CD4-positive, alpha-beta T cell (primary cell): ENCODE results near the gene ITGAD. TPM values are rescaled to one million over a fixed set of nuclear protein-coding genes. Genes with fewer than 3 reads are reported as not detected.

Experiments used
- ATAC-seq: fragments of 200-7000 bp; cut with Tn5 transposase; one replicate; pipeline ENCODE4 v1.10.0; 2022; ENCODE audit warnings: mild to moderate bottlenecking; ENCODE audit not compliant: poor library complexity
- CTCF ChIA-PET: fragments of 350-600 bp; sonication (Branson Sonifier 250); formaldehyde crosslinking; loops from one replicate; lab custom pipeline; 2021; ENCODE audit warnings: antibody characterized with exemption, inconsistent platforms; lab: Charles Lee
- POLR2A ChIA-PET: fragments of 350-600 bp; sonication (Branson Sonifier 250); formaldehyde crosslinking; loops from one replicate; lab custom pipeline; 2021; ENCODE audit warnings: antibody characterized with exemption, inconsistent platforms; lab: Charles Lee
- DNase-seq, 14 experiments: peaks; one replicate each; pipeline ENCODE4 v3.0.0-alpha.2; 2013 to 2020; ENCODE audit warnings: mixed read lengths in 2 of 14
- H3K27ac ChIP-seq, 2 donors: one replicate each; pipeline versions ENCODE4 v1.5.1 to v1.7.0; 2013; ENCODE audit warnings: low read length in 2 of 2, low read depth in 1 of 2, mild to moderate bottlenecking in 1 of 2
- H3K27me3 ChIP-seq, 2 experiments: 1 replicate in 1 of 2; 2 replicates in 1 of 2; pipeline versions ENCODE4 v1.6.1 to v1.7.0; 2013; ENCODE audit warnings: low read length in 2 of 2, control low read depth in 1 of 2, mild to moderate bottlenecking in 1 of 2, moderate library complexity in 1 of 2; ENCODE audit not compliant: insufficient read depth in 2 of 2, control insufficient read depth in 1 of 2
- H3K36me3 ChIP-seq: one replicate; pipeline ENCODE4 v1.6.1; 2013; ENCODE audit warnings: low read length, control low read depth; ENCODE audit not compliant: insufficient read depth
- H3K4me1 ChIP-seq: one replicate; pipeline ENCODE4 v1.6.1; 2013; ENCODE audit warnings: low read length, control low read depth; ENCODE audit not compliant: insufficient read depth
- H3K4me3 ChIP-seq: one replicate; pipeline ENCODE4 v1.5.1; 2013; ENCODE audit warnings: mild to moderate bottlenecking, low read length, moderate library complexity
- H3K9me3 ChIP-seq, 2 experiments: 1 replicate in 1 of 2; 2 replicates in 1 of 2; pipeline versions ENCODE4 v1.6.1 to v1.7.0; 2013; ENCODE audit warnings: low read length in 2 of 2, mild to moderate bottlenecking in 2 of 2, control low read depth in 1 of 2, moderate library complexity in 1 of 2; ENCODE audit not compliant: control insufficient read depth in 1 of 2, insufficient read depth in 1 of 2
- H3K27ac Mint-ChIP-seq: one replicate; pipeline ENCODE4 v1.8.0; 2020; ENCODE audit warnings: mixed read lengths
- H3K27me3 Mint-ChIP-seq: one replicate; pipeline ENCODE4 v1.8.0; 2021; ENCODE audit warnings: mixed read lengths
- H3K36me3 Mint-ChIP-seq: one replicate; pipeline ENCODE4 v1.8.0; 2021; ENCODE audit warnings: low read depth, mixed read lengths
- H3K4me1 Mint-ChIP-seq: one replicate; pipeline ENCODE4 v1.8.0; 2021; ENCODE audit warnings: low read depth, mixed read lengths
- H3K4me3 Mint-ChIP-seq: one replicate; pipeline ENCODE4 v1.8.0; 2020; ENCODE audit warnings: mild to moderate bottlenecking, mixed read lengths
- H3K9me3 Mint-ChIP-seq: one replicate; pipeline ENCODE4 v1.8.0; 2020; ENCODE audit warnings: mixed read lengths
- CTCF ChIP-seq: fragments of 200-600 bp; IDR thresholded peaks from one replicate; pipeline ENCODE4 v1.8.0; 2022; ENCODE audit warnings: antibody characterized with exemption, mild to moderate bottlenecking
- intact Hi-C, 2 experiments: fragments of 100-400 bp; cut with DNase I in 1 of 2; cut with micrococcal nuclease in 1 of 2; formaldehyde crosslinking; loops; one replicate each; pipeline versions ENCODE4 v1.15.1 to v1.9.0; 2023 to 2025; cut with DNase I, micrococcal nuclease
- total RNA-seq, 174 experiments: library from RNA in 2 of 174; stranded (reverse) in 2 of 174; gene quantifications; one replicate each; pipeline ENCODE4 v1.2.3 and lab custom pipeline; 2021 to 2026

ITGAD gene
- total RNA-seq, 2 experiments from 2014 or later, result not detected

GRCh38 chr16:31464348-31464769 lies 71.2 kb downstream of the ITGAD start:
- Mint-ChIP-seq H3K4me3 (no peak overlapping the region), H3K27ac (no peak overlapping the region), H3K27me3 (no peaks in the 10 kb centered on the region), H3K36me3 (peaks cover 42% of the 10 kb centered on the region), H3K4me1 (peaks cover 18% of the 10 kb centered on the region), H3K9me3 (no peaks in the 10 kb centered on the region)
- Histone ChIP-seq H3K9me3 (no peaks in the 10 kb centered on the region), H3K4me3 (no peak overlapping the region), H3K27me3 (no peaks in the 10 kb centered on the region), H3K36me3 (peaks cover 30% of the 10 kb centered on the region), H3K27ac (no peak overlapping the region), H3K4me1 (peaks cover 38% of the 10 kb centered on the region)
- intact Hi-C loops, result no loop called here
- no peak for TF ChIP-seq CTCF
- CTCF ChIA-PET, result no interaction called here
- DNase-seq, result no peak
- no peak for ATAC-seq
- POLR2A ChIA-PET, result no interaction called here

- intact Hi-C loops, result no loop called here
- Mint-ChIP-seq H3K36me3 (peaks cover 41% of the 10 kb centered on the region), H3K27me3 (no peaks in the 10 kb centered on the region), H3K9me3 (no peaks in the 10 kb centered on the region), H3K27ac (no peak overlapping the region), H3K4me1 (peaks cover 15% of the 10 kb centered on the region), H3K4me3 (no peak overlapping the region)
- DNase-seq (peak in 1 of 14 experiments; percentile 28), ATAC-seq (no peak)
- Histone ChIP-seq H3K36me3 (peaks cover 30% of the 10 kb centered on the region), H3K4me1 (peaks cover 37% of the 10 kb centered on the region), H3K4me3 (no peak overlapping the region), H3K9me3 (no peaks in the 10 kb centered on the region), H3K27me3 (no peaks in the 10 kb centered on the region), H3K27ac (no peak overlapping the region)
- ChIA-PET CTCF (no interaction called here), POLR2A (no interaction called here)
- no peak for TF ChIP-seq CTCF
These were observed 71.7 kb downstream of the ITGAD start for GRCh38 chr16:31464781-31465260.

- intact Hi-C loops, result no loop called here
- ChIA-PET CTCF (no interaction called here), POLR2A (no interaction called here)
- Histone ChIP-seq H3K9me3 (no peaks in the 10 kb centered on the region), H3K36me3 (peaks cover 30% of the 10 kb centered on the region), H3K27ac (no peak overlapping the region), H3K27me3 (no peaks in the 10 kb centered on the region), H3K4me3 (no peak overlapping the region), H3K4me1 (peaks cover 27% of the 10 kb centered on the region)
- peaks cover 36% of the 10 kb centered on the region for H3K36me3 Mint-ChIP-seq
- no peaks in the 10 kb centered on the region for H3K9me3 Mint-ChIP-seq
- H3K27me3 Mint-ChIP-seq, result no peaks in the 10 kb centered on the region
- no peak for ATAC-seq
- no peak overlapping the region for H3K27ac Mint-ChIP-seq
- H3K4me1 Mint-ChIP-seq, result peaks cover 5% of the 10 kb centered on the region
- no peak overlapping the region for H3K4me3 Mint-ChIP-seq
- peak in 1 of 14 experiments; percentile 16 for DNase-seq
- TF ChIP-seq CTCF, result no peak
These were observed 72.7 kb downstream of the ITGAD start for GRCh38 chr16:31465788-31466370.
